NB4 (cell line): ENCODE results near the gene RELL2.

Experiments used
- DNase-seq: peaks from one replicate; pipeline ENCODE4 v3.0.0; 2010; ENCODE audit warnings: low read depth
- H3K4me3 ChIP-seq: one replicate; pipeline ENCODE4 v1.5.1; 2011; ENCODE audit warnings: mild to moderate bottlenecking, low read depth, low read length, moderate library complexity
- MYC ChIP-seq: IDR thresholded peaks from 2 replicates; pipeline ENCODE4 v1.6.1; 2011; ENCODE audit warnings: low read depth, low read length
- POLR2A ChIP-seq: IDR thresholded peaks from 2 replicates; pipeline ENCODE4 v1.6.1; 2011; ENCODE audit warnings: mild to moderate bottlenecking; ENCODE audit not compliant: insufficient read length; ENCODE audit errors: extremely low read depth
- TF ChIP-seq, protein P1 (sequence below): IDR thresholded peaks from one replicate; pipeline ENCODE4 v1.5.1; 2012; ENCODE audit warnings: low read depth, low read length
- TF ChIP-seq, protein P2 (sequence below): IDR thresholded peaks from 2 replicates; pipeline ENCODE4 v1.6.1; 2011; ENCODE audit warnings: low read depth, low read length

Gene RELL2

DNA sequence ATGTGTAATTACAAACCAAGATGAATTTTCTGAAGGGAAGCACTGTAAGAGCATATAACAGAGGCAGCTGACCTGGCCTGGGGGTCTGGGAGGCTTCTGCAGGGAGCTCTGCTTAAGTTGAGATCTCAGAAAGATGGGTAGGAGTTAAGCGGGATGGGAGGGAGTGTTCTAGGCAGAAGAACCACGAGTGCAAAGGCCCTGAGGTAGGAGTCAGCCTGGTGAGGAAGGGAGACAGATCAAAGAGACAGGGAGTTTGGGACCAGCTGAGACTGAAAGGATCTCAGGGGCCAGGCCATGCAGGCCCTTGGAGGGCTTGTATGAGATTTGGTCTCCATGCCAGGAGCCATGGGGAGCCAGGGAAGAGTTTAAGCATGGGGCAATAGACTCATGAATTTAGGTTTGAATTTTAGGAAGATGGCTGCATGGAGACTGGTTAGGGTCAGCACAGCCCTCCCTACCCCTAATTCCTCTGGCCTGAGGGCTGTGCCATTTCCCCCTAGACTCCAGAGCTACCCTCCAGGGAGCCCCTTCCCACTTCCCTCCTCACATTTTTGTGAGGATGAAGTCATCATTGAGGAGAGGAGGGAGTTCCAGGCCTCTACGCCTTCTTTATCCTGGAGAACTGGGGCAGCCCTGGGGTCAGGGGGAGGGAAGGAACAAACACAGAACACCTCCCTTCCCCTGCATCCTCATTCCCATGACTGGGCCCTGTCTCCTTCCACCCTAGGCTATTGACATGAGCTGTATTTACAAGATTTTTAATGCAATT lies 50.0 kb downstream of the RELL2 start:
- TF ChIP-seq, protein P1, sequence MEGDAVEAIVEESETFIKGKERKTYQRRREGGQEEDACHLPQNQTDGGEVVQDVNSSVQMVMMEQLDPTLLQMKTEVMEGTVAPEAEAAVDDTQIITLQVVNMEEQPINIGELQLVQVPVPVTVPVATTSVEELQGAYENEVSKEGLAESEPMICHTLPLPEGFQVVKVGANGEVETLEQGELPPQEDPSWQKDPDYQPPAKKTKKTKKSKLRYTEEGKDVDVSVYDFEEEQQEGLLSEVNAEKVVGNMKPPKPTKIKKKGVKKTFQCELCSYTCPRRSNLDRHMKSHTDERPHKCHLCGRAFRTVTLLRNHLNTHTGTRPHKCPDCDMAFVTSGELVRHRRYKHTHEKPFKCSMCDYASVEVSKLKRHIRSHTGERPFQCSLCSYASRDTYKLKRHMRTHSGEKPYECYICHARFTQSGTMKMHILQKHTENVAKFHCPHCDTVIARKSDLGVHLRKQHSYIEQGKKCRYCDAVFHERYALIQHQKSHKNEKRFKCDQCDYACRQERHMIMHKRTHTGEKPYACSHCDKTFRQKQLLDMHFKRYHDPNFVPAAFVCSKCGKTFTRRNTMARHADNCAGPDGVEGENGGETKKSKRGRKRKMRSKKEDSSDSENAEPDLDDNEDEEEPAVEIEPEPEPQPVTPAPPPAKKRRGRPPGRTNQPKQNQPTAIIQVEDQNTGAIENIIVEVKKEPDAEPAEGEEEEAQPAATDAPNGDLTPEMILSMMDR: no peak
- TF ChIP-seq, protein P2, sequence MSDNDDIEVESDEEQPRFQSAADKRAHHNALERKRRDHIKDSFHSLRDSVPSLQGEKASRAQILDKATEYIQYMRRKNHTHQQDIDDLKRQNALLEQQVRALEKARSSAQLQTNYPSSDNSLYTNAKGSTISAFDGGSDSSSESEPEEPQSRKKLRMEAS: no peak
- TF ChIP-seq POLR2A (no peak), MYC (no peak)
- no peak for DNase-seq
- no peak overlapping the region for H3K4me3 ChIP-seq
